OCI-LY7 (cell line): ENCODE measurements around the gene THOP1. TPM values are rescaled to one million over a fixed set of nuclear protein-coding genes. Genes with fewer than 3 reads are reported as not detected.

Experiments
- BruUV-seq: library from RNA; stranded (reverse); fragments of 400-500 nt; replicated peaks from 2 replicates; lab custom pipeline; 2021; lab: Mats Ljungman, UMichigan
- CTCF ChIA-PET: fragments of 300-600 bp; sonication (Branson Sonifier 250); formaldehyde crosslinking; loops from one replicate; lab custom pipeline; 2022; ENCODE audit warnings: antibody characterized with exemption; ENCODE audit not compliant: unreplicated experiment; lab: Charles Lee
- POLR2A ChIA-PET: fragments of 300-600 bp; sonication (Branson Sonifier 250); formaldehyde crosslinking; loops from one replicate; lab custom pipeline; 2022; ENCODE audit warnings: antibody characterized with exemption; lab: Charles Lee
- DNase-seq: peaks from one replicate; pipeline ENCODE4 v3.0.0-alpha.2; 2015; ENCODE audit warnings: low spot score
- H2AFZ ChIP-seq: fragments of 200-600 bp; sonication (generic), shearing (Covaris generic); 2 replicates; pipeline ENCODE4 v1.6.1; 2014; ENCODE audit warnings: mild to moderate bottlenecking, antibody characterized with exemption, low read length, moderate library complexity
- H3K27ac ChIP-seq: fragments of 200-600 bp; sonication (generic); 2 replicates; pipeline ENCODE4 v1.5.1; 2014; ENCODE audit warnings: mixed run types, low read depth, mild to moderate bottlenecking, moderate library complexity, low read length, inconsistent platforms; ENCODE audit not compliant: poor library complexity, severe bottlenecking
- H3K36me3 ChIP-seq: fragments of 200-600 bp; sonication (generic); 2 replicates; pipeline ENCODE4 v1.6.1; 2014; ENCODE audit warnings: mild to moderate bottlenecking, antibody characterized with exemption, low read length, moderate library complexity, mixed read lengths; ENCODE audit not compliant: insufficient read depth
- H3K4me1 ChIP-seq: fragments of 200-600 bp; sonication (generic); 2 replicates; pipeline ENCODE4 v1.5.1; 2014; ENCODE audit warnings: mild to moderate bottlenecking, low read length; ENCODE audit not compliant: insufficient read depth, poor library complexity, severe bottlenecking
- H3K4me2 ChIP-seq: fragments of 200-600 bp; sonication (generic); 2 replicates; pipeline ENCODE4 v1.6.1; 2014; ENCODE audit warnings: mild to moderate bottlenecking, low read length
- H3K4me3 ChIP-seq: fragments of 200-600 bp; sonication (generic); 2 replicates; pipeline ENCODE4 v1.5.1; 2014; ENCODE audit warnings: mild to moderate bottlenecking, low read depth, low read length; ENCODE audit not compliant: poor library complexity, severe bottlenecking
- H3K79me2 ChIP-seq: fragments of 200-600 bp; sonication (generic); 2 replicates; pipeline ENCODE4 v1.6.1; 2016; ENCODE audit warnings: low read depth, mild to moderate bottlenecking, low read length, moderate library complexity, mixed read lengths; ENCODE audit not compliant: insufficient read depth
- H3K9me2 ChIP-seq: fragments of 200-600 bp; sonication (generic); 2 replicates; pipeline ENCODE4 v1.6.1; 2016; ENCODE audit warnings: mild to moderate bottlenecking, low read length, mixed read lengths; ENCODE audit not compliant: insufficient read depth
- H3K9me3 ChIP-seq: fragments of 200-600 bp; sonication (generic); 2 replicates; pipeline ENCODE4 v1.6.1; 2014; ENCODE audit warnings: mild to moderate bottlenecking, mixed run types, low read length, mixed read lengths
- H4K20me1 ChIP-seq: fragments of 200-600 bp; sonication (generic); 2 replicates; pipeline ENCODE4 v1.6.1; 2014; ENCODE audit warnings: mild to moderate bottlenecking, antibody characterized with exemption, low read length, moderate library complexity, mixed read lengths; ENCODE audit not compliant: insufficient read depth
- CTCF ChIP-seq: fragments of 200-600 bp; sonication (generic); conservative IDR thresholded peaks from 2 replicates; pipeline ENCODE4 v1.5.1; 2014; ENCODE audit warnings: mild to moderate bottlenecking, antibody characterized with exemption, low read length, moderate library complexity, mixed read lengths
- EZH2phosphoT487 ChIP-seq: fragments of 200-600 bp; sonication (generic); IDR thresholded peaks from 2 replicates; pipeline ENCODE4 v1.6.1; 2018; ENCODE audit warnings: low read depth, borderline replicate concordance, mild to moderate bottlenecking, mixed run types, antibody characterized with exemption, low read length, moderate library complexity, mixed read lengths
- intact Hi-C: fragments of 100-400 bp; cut with micrococcal nuclease; formaldehyde crosslinking; loops from one replicate; pipeline ENCODE4 v1.10.0; 2022; ENCODE audit not compliant: unreplicated experiment
- total RNA-seq, 2 experiments: library from RNA; depleted of rRNA in 1 of 2; stranded (reverse); fragments of >200 nt in 1 of 2; shearing (Covaris generic) in 1 of 2; gene quantifications; 2 replicates each; pipeline ENCODE4 v1.2.3, GENCODE V29; 2014 to 2022

THOP1 gene
- total RNA-seq, 2 experiments from 2014 or later = 170 to 191 TPM

- H3K4me2 ChIP-seq = no peak overlapping the region
- H3K79me2 ChIP-seq = peaks cover 9% of the 10 kb centered on the region
- H3K4me3 ChIP-seq = no peak overlapping the region
- H3K9me2 ChIP-seq = no peaks in the 10 kb centered on the region
- BruUV-seq = no TSS peak
- H2AFZ ChIP-seq = no peak overlapping the region
- H3K9me3 ChIP-seq = no peaks in the 10 kb centered on the region
- no peak for TF ChIP-seq CTCF
- TF ChIP-seq EZH2phosphoT487 = no peak
- H3K27ac ChIP-seq = no peak overlapping the region
- ChIA-PET CTCF (no interaction called here), POLR2A (no interaction called here)
- no peaks in the 10 kb centered on the region for H4K20me1 ChIP-seq
- no peak for DNase-seq
- peaks cover 1% of the 10 kb centered on the region for H3K4me1 ChIP-seq
- peaks cover 96% of the 10 kb centered on the region for H3K36me3 ChIP-seq
- intact Hi-C loops = no loop called here
These were observed 7.8 kb downstream of the THOP1 start for GRCh38 chr19:2793126-2793525.

- H3K4me2 ChIP-seq = no peak overlapping the region
- TF ChIP-seq EZH2phosphoT487 (no peak), CTCF (no peak)
- no peak overlapping the region for H3K4me3 ChIP-seq
- BruUV-seq = no TSS peak
- H3K9me2 ChIP-seq = no peaks in the 10 kb centered on the region
- no peaks in the 10 kb centered on the region for H3K9me3 ChIP-seq
- ChIA-PET POLR2A (no interaction called here), CTCF (no interaction called here)
- H3K27ac ChIP-seq = no peak overlapping the region
- H3K36me3 ChIP-seq = peaks cover 96% of the 10 kb centered on the region
- intact Hi-C loops = no loop called here
- no peak for DNase-seq
- H3K4me1 ChIP-seq = no peaks in the 10 kb centered on the region
- H4K20me1 ChIP-seq = no peaks in the 10 kb centered on the region; the same call in 1 of the 2 replicates
- H2AFZ ChIP-seq = no peak overlapping the region
- peaks cover 7% of the 10 kb centered on the region; the same call in 1 of the 2 replicates for H3K79me2 ChIP-seq
These were observed 8.3 kb downstream of the THOP1 start for GRCh38 chr19:2793577-2793976.

- no peak overlapping the region for H3K4me2 ChIP-seq
- H3K27ac ChIP-seq = no peak overlapping the region
- ChIA-PET POLR2A (no interaction called here), CTCF (no interaction called here)
- H2AFZ ChIP-seq = no peak overlapping the region
- H3K4me1 ChIP-seq = no peaks in the 10 kb centered on the region
- H3K4me3 ChIP-seq = no peak overlapping the region
- no peaks in the 10 kb centered on the region; the same call in 1 of the 2 replicates for H4K20me1 ChIP-seq
- no peak for DNase-seq
- H3K36me3 ChIP-seq = peaks cover 96% of the 10 kb centered on the region
- H3K9me3 ChIP-seq = no peaks in the 10 kb centered on the region
- no peak for TF ChIP-seq CTCF
- TF ChIP-seq EZH2phosphoT487 = no peak
- no peaks in the 10 kb centered on the region for H3K9me2 ChIP-seq
- intact Hi-C loops = no loop called here
- no peaks in the 10 kb centered on the region for H3K79me2 ChIP-seq
- no TSS peak for BruUV-seq
These were observed 10.7 kb downstream of the THOP1 start for GRCh38 chr19:2795827-2796658.
